HG03159 (cell line): Measurements from ENCODE around the gene SGO2.
"Not testable (repeated sequence)": the region's sequence is repeated elsewhere in the genome, so short reads cannot be mapped to it uniquely, and the experiment has no call there.

Source experiments
- ATAC-seq: cut with Tn5 transposase; IDR thresholded peaks from one replicate; pipeline ENCODE4 v1.9.1; 2021; ENCODE audit warnings: mild to moderate bottlenecking, moderate library complexity; ENCODE audit not compliant: unreplicated experiment

The SGO2 gene

GRCh38 chr2:200588076-200588678, 62.2 kb downstream of the SGO2 start:
- ATAC-seq: no peak

GRCh38 chr2:200590090-200590489, 64.1 kb downstream of the SGO2 start:
- no peak for ATAC-seq

- ATAC-seq: no peak
Observed at GRCh38 chr2:200591308-200591707, 65.3 kb downstream of the SGO2 start.

GRCh38 chr2:200592406-200593075, 66.5 kb downstream of the SGO2 start:
- ATAC-seq: no peak

GRCh38 chr2:200593905-200594304, 67.9 kb downstream of the SGO2 start:
- no peak for ATAC-seq

- no peak for ATAC-seq
Observed at GRCh38 chr2:200595913-200596312, 69.9 kb downstream of the SGO2 start.

- ATAC-seq: no peak
Observed at GRCh38 chr2:200596774-200597570, 71.0 kb downstream of the SGO2 start.

GRCh38 chr2:200599206-200599605, 73.2 kb downstream of the SGO2 start:
- ATAC-seq: no peak

GRCh38 chr2:200600549-200601225, 74.7 kb downstream of the SGO2 start:
- no peak for ATAC-seq

- no peak for ATAC-seq
Observed at GRCh38 chr2:200602584-200602983, 76.6 kb downstream of the SGO2 start.

GRCh38 chr2:200603972-200604371, 78.0 kb downstream of the SGO2 start:
- no peak for ATAC-seq

- ATAC-seq: no peak
Observed at GRCh38 chr2:200604571-200605255, 78.7 kb downstream of the SGO2 start.

- no peak for ATAC-seq
Observed at GRCh38 chr2:200608341-200609027, 82.5 kb downstream of the SGO2 start.

- no peak for ATAC-seq
Observed at GRCh38 chr2:200609028-200609614, 83.1 kb downstream of the SGO2 start.

- ATAC-seq: not testable (repeated sequence)
Observed at GRCh38 chr2:200610217-200610616, 84.2 kb downstream of the SGO2 start.

GRCh38 chr2:200613692-200614091, 87.7 kb downstream of the SGO2 start:
- ATAC-seq: no peak

GRCh38 chr2:200614249-200614648, 88.2 kb downstream of the SGO2 start:
- ATAC-seq: no peak

- no peak for ATAC-seq
Observed at GRCh38 chr2:200615247-200615646, 89.2 kb downstream of the SGO2 start.

GRCh38 chr2:200616193-200616592, 90.2 kb downstream of the SGO2 start:
- ATAC-seq: no peak

- no peak for ATAC-seq
Observed at GRCh38 chr2:200616656-200617055, 90.6 kb downstream of the SGO2 start.
